ENCODE data around the gene OTOR. TPM values are rescaled to one million over a fixed set of nuclear protein-coding genes. Genes with fewer than 3 reads are reported as not detected.

Gene OTOR
- total and polyA plus RNA-seq, 2 of the 13 experiments (the other 11 are each of a cell fraction or from before 2014, with no cell fraction given) = not detected

DNA sequence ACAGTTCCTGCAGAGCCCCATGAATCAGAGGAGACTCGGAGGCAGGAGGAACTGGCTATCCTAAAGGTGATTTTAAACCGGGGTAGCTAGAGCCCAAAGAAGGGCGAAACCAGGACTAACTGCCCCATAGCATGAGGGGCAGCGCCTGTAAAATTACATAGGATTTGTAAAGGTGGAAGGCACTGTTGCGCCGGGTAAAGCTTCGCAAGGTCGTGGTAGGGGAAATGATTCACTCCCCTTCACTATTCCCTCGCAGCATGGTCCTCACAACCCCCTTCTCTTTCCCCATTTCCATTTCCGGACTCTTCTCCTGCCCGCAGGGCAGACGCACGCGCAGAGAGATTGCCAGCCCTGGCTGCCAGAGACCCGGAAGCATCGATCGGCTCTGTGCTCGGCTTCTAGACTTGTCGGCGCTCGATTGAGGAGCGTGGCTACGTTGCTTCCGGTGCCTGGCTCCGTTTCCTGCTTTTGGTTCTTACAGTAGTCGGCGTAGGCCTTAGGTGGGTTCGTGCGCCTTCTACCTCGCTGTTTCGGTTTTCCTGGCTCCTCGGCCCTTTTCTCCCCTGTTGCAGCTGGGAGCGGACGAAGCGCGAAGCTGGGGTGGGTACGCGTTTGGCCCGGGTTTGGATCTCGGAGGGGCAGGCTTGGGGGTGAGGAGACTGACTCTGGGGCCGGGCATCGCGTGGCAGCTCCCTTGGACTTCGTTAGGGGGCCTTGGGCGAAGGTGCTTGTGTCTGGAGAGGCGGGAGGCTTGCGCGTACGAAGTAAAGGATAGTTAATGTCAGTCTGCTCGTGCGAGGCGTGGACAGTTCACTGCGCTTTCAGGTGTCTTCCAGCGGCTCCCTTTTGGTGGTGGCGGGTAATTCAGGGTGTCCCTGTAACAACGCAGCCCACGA, 18.3 kb upstream of the OTOR start, which contains the start of gene SNRPB2 (continued):
- TF ChIP-seq, protein P1, sequence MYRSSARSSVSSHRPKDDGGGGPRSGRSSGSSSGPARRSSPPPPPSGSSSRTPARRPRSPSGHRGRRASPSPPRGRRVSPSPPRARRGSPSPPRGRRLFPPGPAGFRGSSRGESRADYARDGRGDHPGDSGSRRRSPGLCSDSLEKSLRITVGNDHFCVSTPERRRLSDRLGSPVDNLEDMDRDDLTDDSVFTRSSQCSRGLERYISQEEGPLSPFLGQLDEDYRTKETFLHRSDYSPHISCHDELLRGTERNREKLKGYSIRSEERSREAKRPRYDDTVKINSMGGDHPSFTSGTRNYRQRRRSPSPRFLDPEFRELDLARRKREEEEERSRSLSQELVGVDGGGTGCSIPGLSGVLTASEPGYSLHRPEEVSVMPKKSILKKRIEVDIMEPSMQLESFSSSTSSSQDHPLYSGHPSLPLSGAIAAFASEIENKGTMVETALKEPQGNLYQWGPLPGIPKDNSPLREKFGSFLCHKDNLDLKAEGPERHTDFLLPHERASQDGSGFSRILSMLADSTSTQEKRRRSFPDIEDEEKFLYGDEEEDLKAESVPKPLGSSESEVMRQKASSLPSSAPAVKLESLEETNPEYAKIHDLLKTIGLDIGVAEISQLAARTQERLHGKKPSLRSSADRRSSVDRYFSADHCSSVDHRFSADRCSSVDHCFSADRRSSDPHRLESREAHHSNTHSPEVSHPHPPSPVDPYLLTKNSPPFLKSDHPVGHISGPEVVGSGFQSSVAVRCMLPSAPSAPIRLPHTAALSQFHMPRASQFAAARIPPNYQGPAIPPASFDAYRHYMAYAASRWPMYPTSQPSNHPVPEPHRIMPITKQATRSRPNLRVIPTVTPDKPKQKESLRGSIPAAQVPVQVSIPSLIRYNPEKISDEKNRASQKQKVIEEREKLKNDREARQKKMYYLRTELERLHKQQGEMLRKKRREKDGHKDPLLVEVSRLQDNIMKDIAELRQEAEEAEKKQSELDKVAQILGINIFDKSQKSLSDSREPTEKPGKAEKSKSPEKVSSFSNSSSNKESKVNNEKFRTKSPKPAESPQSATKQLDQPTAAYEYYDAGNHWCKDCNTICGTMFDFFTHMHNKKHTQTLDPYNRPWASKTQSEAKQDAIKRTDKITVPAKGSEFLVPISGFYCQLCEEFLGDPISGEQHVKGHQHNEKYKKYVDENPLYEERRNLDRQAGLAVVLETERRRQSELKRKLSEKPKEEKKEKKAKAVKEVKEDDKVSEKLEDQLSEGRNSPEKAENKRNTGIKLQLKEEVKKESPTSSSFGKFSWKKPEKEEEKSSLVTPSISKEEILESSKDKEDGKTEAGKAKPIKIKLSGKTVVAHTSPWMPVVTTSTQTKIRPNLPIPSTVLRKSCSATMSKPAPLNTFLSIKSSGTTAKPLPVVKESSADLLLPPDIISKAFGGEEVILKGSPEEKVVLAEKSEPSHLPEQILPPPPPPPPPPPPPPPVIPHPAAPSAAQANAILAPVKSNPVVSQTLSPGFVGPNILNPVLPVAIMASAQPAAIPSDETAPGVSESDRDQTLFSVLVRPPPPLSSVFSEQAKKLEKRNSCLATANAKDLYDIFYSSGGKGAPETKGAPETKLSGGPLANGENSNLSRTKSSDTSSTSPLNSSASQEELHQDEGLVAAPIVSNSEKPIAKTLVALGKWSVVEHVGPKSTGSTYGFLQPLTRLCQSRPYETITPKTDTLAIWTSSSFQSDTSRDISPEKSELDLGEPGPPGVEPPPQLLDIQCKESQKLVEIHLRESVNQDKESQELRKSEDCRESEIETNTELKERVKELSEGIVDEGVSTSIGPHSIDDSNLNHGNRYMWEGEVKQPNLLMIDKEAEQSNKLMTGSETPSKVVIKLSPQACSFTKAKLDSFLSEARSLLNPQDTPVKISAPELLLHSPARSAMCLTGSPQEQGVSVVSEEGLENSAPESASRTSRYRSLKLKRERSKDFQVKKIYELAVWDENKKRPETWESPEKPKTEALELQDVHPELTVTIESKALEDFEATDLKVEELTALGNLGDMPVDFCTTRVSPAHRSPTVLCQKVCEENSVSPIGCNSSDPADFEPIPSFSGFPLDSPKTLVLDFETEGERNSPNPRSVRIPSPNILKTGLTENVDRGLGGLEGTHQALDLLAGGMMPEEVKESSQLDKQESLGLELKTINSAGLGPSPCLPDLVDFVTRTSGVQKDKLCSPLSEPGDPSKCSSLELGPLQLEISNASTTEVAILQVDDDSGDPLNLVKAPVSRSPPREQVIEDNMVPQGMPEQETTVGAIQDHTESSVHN (CRISPR knock-in tag; IDR thresholded peaks at IDR 0.05) = no peak; the same call in 1 of the 2 replicates
- peak; percentile 74; the same call in 1 of the 2 replicates for TF ChIP-seq TP53 (CRISPR knock-in tag; conservative IDR thresholded peaks at IDR 0.05)
- TF ChIP-seq FOXK2 (IDR thresholded peaks at IDR 0.05) = peak; percentile 81
- TF ChIP-seq ZNF225 (CRISPR knock-in tag; IDR thresholded peaks at IDR 0.05) = peak; percentile 100
- TF ChIP-seq, protein P2, sequence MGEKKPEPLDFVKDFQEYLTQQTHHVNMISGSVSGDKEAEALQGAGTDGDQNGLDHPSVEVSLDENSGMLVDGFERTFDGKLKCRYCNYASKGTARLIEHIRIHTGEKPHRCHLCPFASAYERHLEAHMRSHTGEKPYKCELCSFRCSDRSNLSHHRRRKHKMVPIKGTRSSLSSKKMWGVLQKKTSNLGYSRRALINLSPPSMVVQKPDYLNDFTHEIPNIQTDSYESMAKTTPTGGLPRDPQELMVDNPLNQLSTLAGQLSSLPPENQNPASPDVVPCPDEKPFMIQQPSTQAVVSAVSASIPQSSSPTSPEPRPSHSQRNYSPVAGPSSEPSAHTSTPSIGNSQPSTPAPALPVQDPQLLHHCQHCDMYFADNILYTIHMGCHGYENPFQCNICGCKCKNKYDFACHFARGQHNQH (CRISPR knock-in tag; IDR thresholded peaks at IDR 0.05) = peak; percentile 98
- peak; percentile 96 for TF ChIP-seq GABPA (IDR thresholded peaks at IDR 0.05; ENCODE audit: low read depth, low read length)
- peak; percentile 100 for TF ChIP-seq GABPA (CRISPR knock-in tag; IDR thresholded peaks at IDR 0.05; ENCODE audit: low read depth)
- TF ChIP-seq TFDP2 (CRISPR knock-in tag; IDR thresholded peaks at IDR 0.05) = peak; percentile 82
- TF ChIP-seq ATAD3A (CRISPR knock-in tag; IDR thresholded peaks at IDR 0.05) = no peak
- TF ChIP-seq ZNF329 (CRISPR knock-in tag; IDR thresholded peaks at IDR 0.05; ENCODE audit: low read depth) = peak; percentile 91
- peak; percentile 92; the same call in 1 of the 2 replicates for TF ChIP-seq TERF1 (CRISPR knock-in tag; IDR thresholded peaks at IDR 0.05)
- TF ChIP-seq ATF6 (CRISPR knock-in tag; conservative IDR thresholded peaks at IDR 0.05) = peak; percentile 95; the same call in 1 of the 2 replicates
- no peak for TF ChIP-seq ZMYM2 (CRISPR knock-in tag; IDR thresholded peaks at IDR 0.05)
- peak; percentile 98 for TF ChIP-seq TSC22D2 (CRISPR knock-in tag; IDR thresholded peaks at IDR 0.05; ENCODE audit: borderline replicate concordance)
- peak; percentile 98 for TF ChIP-seq SP140L (CRISPR knock-in tag; IDR thresholded peaks at IDR 0.05; ENCODE audit: borderline replicate concordance)

All from HepG2 (cell line).